Measurements from ENCODE around the gene ARHGAP24. TPM values are rescaled to one million over a fixed set of nuclear protein-coding genes. Genes with fewer than 3 reads are reported as not detected.

ARHGAP24 gene
- total and polyA plus RNA-seq, 2 donors from 2014 or later = 78.1 to 94.7 TPM

DNA sequence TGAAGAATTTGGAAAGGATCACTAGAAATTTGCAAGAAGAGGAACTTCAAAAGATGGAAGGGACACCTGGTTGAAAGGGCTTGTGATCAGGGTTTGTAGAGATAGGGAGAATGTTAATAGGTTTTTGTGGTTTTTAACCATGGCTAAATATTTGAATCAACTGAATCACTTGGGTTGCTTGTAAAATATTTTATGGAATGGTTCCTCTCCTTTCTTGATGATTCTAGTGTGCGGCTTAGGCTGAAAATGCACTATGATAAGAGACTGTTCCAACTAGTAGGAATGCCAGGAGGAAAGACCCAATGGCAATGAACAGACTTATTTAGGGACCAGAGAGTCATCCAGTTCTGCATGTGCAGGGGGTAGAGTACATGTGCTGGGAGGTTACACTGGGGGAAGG lies 408.2 kb downstream of the ARHGAP24 start:
- intact Hi-C loops (cut with DNase I) = no loop called here
- FAIRE-seq = no peak
- Histone ChIP-seq H3K9me3 (ENCODE audit: control insufficient read depth in 2 of 3, insufficient read depth in 1 of 3, low read length in 3 of 3) (no peaks in the 10 kb centered on the region), H3K36me3 (ENCODE audit: control insufficient read depth in 2 of 3, insufficient read depth in 3 of 3, low read length in 3 of 3) (no peaks in the 10 kb centered on the region), H3K27me3 (ENCODE audit: control insufficient read depth, insufficient read depth, low read length) (no peaks in the 10 kb centered on the region), H3K9ac (ENCODE audit: low read length in 3 of 3) (no peak overlapping the region), H3K4me3 (ENCODE audit: low read length in 3 of 3) (no peak overlapping the region), H3K4me1 (ENCODE audit: control insufficient read depth in 2 of 3, insufficient read depth in 2 of 3, low read depth in 1 of 3, low read length in 3 of 3) (peaks cover 0 to 8% (median 0%) of the 10 kb centered on the region in 3 donors), H3K27ac (ENCODE audit: low read depth in 2 of 2, low read length in 2 of 2) (no peak overlapping the region)
- DNase-seq = no peak
- TF ChIP-seq, protein P1, sequence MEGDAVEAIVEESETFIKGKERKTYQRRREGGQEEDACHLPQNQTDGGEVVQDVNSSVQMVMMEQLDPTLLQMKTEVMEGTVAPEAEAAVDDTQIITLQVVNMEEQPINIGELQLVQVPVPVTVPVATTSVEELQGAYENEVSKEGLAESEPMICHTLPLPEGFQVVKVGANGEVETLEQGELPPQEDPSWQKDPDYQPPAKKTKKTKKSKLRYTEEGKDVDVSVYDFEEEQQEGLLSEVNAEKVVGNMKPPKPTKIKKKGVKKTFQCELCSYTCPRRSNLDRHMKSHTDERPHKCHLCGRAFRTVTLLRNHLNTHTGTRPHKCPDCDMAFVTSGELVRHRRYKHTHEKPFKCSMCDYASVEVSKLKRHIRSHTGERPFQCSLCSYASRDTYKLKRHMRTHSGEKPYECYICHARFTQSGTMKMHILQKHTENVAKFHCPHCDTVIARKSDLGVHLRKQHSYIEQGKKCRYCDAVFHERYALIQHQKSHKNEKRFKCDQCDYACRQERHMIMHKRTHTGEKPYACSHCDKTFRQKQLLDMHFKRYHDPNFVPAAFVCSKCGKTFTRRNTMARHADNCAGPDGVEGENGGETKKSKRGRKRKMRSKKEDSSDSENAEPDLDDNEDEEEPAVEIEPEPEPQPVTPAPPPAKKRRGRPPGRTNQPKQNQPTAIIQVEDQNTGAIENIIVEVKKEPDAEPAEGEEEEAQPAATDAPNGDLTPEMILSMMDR (IDR thresholded peaks at IDR 0.05; ENCODE audit: borderline replicate concordance, extremely low read depth, insufficient read depth) = no peak

DNA sequence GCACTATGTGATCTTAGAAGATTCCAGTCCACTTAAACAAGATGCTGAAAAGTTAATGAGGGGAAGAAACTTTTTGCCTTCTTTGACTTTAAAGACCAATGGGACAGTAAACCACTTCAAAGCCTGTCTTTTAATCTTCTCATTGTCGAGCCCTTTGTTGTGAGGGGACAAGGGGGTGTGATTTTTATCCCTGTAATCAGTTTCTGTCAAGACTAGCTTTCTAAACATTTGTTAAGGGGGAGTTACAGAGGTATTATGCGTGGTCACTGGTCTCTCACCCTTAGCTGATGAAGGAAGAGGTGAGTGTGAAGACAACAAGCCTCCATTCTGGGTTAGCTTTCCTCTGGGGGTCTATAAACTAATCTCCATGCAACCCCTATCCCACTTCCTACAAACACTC lies 409.3 kb downstream of the ARHGAP24 start:
- Histone ChIP-seq H3K9ac (ENCODE audit: low read length in 3 of 3) (no peak overlapping the region), H3K36me3 (ENCODE audit: control insufficient read depth in 2 of 3, insufficient read depth in 3 of 3, low read length in 3 of 3) (no peaks in the 10 kb centered on the region), H3K4me3 (ENCODE audit: low read length in 3 of 3) (no peak overlapping the region), H3K9me3 (ENCODE audit: control insufficient read depth in 2 of 3, insufficient read depth in 1 of 3, low read length in 3 of 3) (no peaks in the 10 kb centered on the region), H3K4me1 (ENCODE audit: control insufficient read depth in 2 of 3, insufficient read depth in 2 of 3, low read depth in 1 of 3, low read length in 3 of 3) (peaks cover 0 to 8% (median 0%) of the 10 kb centered on the region in 3 donors), H3K27me3 (ENCODE audit: control insufficient read depth, insufficient read depth, low read length) (no peaks in the 10 kb centered on the region), H3K27ac (ENCODE audit: low read depth in 2 of 2, low read length in 2 of 2) (peak overlapping the region in 1 of 2 donors; percentile 16)
- TF ChIP-seq, protein P1 (IDR thresholded peaks at IDR 0.05; ENCODE audit: borderline replicate concordance, extremely low read depth, insufficient read depth) = no peak
- no peak for DNase-seq
- intact Hi-C loops (cut with DNase I) = no loop called here
- FAIRE-seq = no peak

DNA sequence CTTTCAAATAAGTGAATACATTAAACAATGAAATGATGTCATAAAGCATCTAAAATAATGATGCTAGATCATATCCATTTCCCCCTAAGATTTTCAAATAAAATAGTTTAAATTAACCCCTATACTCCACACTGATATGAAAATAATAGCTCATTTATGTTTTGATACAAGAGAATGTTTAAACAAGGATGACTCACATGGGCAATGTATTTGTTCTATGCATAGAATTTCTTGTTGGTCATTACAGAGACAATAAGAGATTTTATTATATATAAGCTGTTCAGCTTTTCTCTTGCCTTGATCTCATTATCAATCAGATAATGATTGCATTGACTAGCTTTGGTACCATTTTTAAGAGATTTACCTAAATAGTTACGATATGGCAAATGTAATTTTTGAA lies 411.7 kb downstream of the ARHGAP24 start:
- peaks cover 0 to 8% (median 0%) of the 10 kb centered on the region in 3 donors for H3K4me1 ChIP-seq (ENCODE audit: control insufficient read depth in 2 of 3, insufficient read depth in 2 of 3, low read depth in 1 of 3, low read length in 3 of 3)
- H3K27me3 ChIP-seq (ENCODE audit: control insufficient read depth, insufficient read depth, low read length) = no peaks in the 10 kb centered on the region
- FAIRE-seq = no peak
- intact Hi-C loops (cut with DNase I) = no loop called here
- H3K9ac ChIP-seq (ENCODE audit: low read length in 3 of 3) = no peak overlapping the region
- DNase-seq = no peak
- TF ChIP-seq, protein P1 (IDR thresholded peaks at IDR 0.05; ENCODE audit: borderline replicate concordance, extremely low read depth, insufficient read depth) = no peak
- H3K4me3 ChIP-seq (ENCODE audit: low read length in 3 of 3) = no peak overlapping the region
- no peaks in the 10 kb centered on the region for H3K9me3 ChIP-seq (ENCODE audit: control insufficient read depth in 2 of 3, insufficient read depth in 1 of 3, low read length in 3 of 3)
- no peak overlapping the region for H3K27ac ChIP-seq (ENCODE audit: low read depth in 2 of 2, low read length in 2 of 2)
- H3K36me3 ChIP-seq (ENCODE audit: control insufficient read depth in 2 of 3, insufficient read depth in 3 of 3, low read length in 3 of 3) = no peaks in the 10 kb centered on the region

DNA sequence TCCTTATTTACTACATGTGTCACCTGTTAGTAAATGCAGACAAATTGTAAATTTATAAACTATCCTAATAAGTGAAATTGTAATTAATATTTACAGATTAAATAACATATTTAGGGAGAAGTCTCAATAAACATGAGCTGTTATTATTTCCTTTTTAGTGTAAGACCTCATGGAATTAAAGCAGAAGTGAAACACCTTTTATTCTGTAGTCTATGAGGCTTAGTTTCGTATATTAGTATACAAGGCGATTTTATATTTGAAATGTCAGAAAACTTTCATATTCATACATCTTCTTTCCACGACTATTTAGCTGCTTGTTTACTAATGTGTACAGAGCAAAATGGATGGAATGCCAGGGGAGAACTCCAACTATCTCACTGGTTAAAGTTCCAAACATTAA lies 414.4 kb downstream of the ARHGAP24 start:
- H3K9ac ChIP-seq (ENCODE audit: low read length in 3 of 3) = no peak overlapping the region
- H3K4me1 ChIP-seq (ENCODE audit: control insufficient read depth in 2 of 3, insufficient read depth in 2 of 3, low read depth in 1 of 3, low read length in 3 of 3) = no peaks in the 10 kb centered on the region
- TF ChIP-seq, protein P1 (IDR thresholded peaks at IDR 0.05; ENCODE audit: borderline replicate concordance, extremely low read depth, insufficient read depth) = no peak
- FAIRE-seq (no peak), DNase-seq (no peak)
- H3K9me3 ChIP-seq (ENCODE audit: control insufficient read depth in 2 of 3, insufficient read depth in 1 of 3, low read length in 3 of 3) = no peaks in the 10 kb centered on the region
- no peaks in the 10 kb centered on the region for H3K36me3 ChIP-seq (ENCODE audit: control insufficient read depth in 2 of 3, insufficient read depth in 3 of 3, low read length in 3 of 3)
- H3K4me3 ChIP-seq (ENCODE audit: low read length in 3 of 3) = no peak overlapping the region
- H3K27ac ChIP-seq (ENCODE audit: low read depth in 2 of 2, low read length in 2 of 2) = no peak overlapping the region
- intact Hi-C loops (cut with DNase I) = no loop called here
- no peaks in the 10 kb centered on the region for H3K27me3 ChIP-seq (ENCODE audit: control insufficient read depth, insufficient read depth, low read length)
